GM18520 (cell line): ENCODE measurements around the gene MECP2.

ENCODE experiments used
- ATAC-seq: cut with Tn5 transposase; IDR thresholded peaks from one replicate; pipeline ENCODE4 v1.9.1; 2021; ENCODE audit not compliant: unreplicated experiment

MECP2 gene

DNA sequence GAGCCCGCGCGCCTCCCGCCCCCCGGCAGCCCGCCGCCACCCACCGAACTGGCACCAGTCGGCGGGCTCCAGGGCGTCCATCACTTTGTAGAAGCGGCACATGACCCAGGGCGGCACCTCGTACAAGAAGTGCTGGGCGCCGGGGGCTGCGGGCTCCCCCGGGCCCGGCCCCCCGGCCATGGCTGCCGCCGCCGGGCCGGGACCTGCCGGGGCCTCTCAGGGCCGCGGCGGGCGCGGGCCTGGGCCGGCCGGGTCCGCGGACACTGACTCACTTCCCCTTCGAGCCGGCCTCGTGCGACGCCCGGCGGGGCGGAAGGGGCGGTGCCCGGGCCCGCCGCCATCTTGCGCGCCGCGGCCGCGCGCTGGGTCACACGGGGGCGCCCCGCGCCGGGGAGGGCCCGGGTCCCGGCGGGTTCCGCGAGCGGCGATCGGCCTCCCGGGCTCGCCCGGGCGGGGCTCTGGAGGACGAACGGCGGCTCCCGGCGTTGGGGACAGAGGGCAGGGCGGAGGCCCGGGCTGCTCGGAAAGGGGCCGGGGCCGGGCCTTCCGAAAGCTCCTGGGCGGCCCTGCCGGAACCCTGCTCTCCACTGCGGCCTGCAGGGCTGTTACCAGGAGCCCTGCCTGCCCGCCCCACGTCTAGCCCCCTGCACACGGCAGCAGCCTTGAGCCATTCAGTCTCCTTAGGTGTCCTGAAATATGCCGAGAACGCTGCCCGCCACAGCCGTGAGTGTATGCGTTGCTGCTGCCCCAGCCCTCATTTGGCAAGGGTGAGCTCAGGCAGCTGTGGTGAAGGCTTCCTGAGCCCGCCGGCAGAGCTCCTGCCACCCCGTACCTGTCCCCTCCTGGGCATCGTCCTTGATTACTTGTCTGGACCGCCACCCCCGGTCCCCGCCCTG, 77.6 kb downstream of the MECP2 start, which contains the start of gene IRAK1:
IRAK1 (minus strand) TSS at position 270 of the 896 bp plus-strand sequence; CDS start at position 180, 90 bp downstream.
- peak; percentile 62 for ATAC-seq

DNA sequence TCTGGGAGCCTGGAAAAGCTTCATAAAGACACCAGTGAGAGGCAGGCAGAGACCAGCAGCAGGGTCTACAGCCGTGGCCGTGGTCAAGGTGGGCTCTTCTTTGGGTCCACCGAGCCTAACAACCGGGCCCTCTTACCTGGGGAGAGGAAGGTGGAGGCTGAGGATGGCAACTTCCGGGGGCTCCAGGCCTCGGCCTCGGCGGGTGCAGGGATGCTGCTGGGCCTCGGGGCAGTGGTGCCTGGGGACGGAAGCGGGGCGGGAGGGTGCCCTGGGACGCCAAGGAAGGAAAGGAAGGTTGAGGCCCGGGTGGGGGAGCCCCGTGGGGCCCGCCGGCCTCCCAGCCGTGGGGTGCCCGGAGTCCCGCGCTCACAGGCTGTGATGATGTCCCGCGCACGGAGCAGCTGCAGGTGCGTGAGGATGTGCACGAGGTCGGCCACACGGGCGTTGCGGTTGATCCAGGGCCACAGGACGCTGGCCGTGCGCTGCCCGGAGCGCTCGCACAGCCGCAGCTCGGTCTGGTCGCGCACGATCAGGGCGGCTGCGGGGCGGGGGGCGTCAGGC, 78.4 kb downstream of the MECP2 start:
- no peak for ATAC-seq

DNA sequence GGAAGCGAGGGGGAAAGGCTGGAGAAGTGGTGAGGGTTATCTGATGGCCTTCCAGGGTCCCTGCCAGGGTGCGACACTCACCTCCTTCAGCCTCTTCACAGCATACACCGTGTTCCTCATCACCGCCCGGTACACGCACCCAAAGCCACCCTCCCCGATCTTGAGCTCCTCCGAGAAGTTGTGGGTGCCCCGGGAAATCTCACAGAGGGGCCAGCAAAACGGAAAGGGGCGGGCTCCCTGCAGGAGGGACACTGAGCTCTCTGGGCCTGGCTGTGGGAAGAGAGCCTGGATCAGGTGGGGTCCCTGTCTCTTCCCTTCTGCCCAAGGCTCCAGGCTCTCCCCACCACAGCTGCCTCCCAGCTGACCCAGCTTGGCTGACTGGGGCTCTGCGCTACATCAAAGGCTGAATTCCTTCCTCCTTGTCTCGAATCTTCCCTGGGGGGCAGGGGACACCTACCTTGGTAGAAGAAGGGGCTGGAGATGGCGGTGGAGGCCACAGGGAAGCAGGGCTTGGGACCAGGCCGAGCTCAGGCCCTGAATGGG, 78.9 kb downstream of the MECP2 start:
- ATAC-seq: no peak

DNA sequence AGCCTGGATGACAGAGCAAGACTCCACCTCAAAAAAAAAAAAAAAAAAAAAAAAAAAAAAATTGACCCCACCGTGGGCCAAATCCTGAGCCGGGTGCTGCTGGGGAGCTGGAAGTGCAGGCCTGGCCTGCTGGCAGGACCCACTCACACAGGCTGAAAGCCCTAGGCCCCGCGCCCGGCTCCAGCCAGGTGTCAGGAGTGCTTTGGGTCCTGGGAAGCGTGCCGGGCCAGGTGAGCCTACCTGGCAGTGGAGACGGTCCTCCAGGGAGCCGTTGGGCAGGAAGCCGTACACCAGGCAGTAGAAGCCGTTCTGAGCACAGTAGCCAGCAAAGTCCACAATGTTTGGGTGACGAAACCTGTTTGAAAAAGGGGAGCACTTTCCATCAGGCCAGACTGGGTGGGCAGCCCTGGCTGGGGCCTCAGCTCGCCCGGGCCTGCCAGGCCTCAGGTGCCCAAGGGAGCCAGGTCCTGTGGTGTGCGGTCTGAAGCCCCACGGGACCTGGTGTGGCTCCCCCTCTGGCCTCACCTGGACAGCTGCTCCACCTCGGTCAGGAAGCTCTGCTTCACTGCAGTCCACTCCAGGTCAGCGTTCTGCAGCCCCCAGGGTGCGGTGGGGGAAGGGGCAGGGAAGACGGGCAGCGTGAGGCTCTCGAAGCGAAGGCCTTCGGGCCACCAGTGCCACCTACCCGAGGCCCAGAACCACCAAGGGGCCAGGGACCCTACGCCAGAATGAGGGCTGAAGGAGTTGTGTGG, 79.6 kb downstream of the MECP2 start:
- no peak for ATAC-seq

DNA sequence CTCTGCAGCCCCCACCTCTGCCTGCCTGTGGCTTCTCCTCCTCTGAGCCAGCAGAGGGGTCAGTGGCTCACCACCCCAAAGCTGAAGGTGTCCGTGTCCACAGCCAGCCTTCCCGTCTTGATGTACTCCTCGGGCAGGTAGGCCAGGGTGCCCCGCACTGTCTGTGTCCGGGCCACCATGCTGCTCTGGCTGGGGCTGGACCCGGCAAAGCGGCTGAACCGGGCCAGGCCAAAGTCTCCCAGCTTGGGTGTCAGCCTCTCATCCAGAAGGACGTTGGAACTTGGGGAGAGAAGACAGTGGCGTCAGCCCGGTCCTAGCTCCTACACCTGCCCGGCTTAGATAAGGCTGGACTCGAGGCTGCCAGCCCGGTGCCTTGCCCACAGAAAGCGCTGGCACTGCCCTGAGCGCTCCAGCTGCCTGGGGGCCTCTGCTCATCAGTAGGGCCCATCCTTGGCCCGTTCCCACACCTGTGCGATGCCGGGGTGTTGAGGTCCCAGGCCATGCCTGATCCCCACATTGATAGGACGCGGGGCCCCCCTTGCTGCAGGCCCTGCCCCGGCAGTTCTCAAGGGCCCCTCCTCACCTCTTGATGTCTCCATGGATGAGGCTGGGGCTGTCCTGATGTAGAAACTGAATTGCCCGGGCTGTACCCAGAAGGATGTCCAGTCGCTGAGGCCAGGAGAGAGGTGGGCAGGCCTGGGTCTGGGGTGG, 81.0 kb downstream of the MECP2 start:
- ATAC-seq: no peak

DNA sequence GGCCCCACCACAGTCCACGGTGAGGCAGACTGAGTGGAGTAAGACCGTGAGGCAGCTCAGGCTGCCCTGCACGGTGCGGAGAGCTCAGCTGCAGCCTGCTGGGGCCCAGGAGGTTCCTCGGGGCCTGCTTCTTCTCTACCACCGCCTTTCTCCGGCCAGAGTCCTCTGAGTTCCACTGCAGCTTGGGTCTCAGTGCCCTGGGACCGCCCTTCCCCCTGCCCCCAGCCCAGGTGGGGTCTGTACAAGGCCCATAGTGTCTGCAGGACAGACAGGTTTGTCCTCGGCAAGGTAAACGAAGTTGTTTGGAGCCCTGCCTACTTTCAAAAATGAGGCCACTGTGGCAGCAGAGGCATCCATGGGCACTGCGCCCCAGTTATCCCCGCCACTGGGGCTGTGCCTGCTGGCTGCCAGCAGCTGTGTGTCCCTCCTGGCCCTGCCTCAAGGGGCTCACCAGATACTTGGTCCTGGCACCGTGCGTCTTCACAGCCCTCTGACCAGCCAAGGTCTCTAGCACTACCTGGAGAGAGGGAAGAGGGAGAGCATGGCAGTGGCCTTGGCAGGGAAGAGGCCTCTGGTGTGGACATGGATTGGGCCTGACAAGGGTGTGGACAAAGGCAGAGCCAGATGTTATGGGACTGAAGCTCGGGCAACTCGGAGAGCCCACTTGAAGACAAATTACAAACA, 81.8 kb downstream of the MECP2 start:
- no peak for ATAC-seq

DNA sequence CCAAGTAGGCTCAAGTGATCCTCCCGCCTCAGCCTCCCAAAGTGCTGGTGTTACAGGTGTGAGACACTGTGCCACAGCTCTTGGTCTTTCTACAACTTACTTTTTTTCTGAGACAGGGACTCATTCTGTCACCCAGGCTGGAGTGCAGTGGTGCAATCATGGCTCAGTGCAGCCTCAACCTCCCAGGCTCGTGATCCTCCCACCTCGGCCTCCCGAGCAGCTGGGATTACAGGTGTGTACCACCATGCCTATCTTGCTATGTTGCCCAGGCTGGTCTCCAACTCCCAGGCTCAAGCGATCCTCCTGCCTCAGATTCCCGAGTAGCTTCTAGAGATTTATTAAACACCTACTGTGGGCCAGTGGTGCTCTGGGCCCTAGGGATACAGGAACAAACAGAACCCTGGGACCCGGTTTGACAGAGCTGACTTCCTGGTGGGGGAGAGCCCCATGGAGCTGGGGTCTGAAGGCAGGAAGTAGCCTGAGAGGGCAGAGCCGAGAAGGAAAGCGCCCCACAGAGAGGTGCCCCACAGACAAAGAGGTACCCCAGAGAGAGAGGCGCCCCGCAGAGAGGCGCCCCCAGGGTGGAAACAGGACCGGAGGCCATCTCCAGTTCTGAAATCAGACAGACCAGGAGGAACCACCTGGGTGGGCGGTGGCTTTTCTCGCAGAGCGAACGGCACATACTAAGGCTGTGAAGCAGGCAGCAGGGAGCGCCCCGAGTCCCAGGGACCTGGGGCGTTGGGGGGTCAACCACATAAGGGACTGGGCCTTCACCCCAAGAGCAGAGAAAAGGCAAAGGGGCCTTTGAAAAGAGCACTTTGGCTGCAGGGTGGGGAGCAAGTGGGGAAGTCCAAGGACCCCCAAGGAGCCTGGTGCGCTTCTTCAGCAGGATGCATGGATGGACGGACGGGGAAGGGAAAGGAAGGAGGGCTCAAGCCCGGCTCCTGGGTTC, 82.8 kb downstream of the MECP2 start:
- ATAC-seq: no peak

DNA sequence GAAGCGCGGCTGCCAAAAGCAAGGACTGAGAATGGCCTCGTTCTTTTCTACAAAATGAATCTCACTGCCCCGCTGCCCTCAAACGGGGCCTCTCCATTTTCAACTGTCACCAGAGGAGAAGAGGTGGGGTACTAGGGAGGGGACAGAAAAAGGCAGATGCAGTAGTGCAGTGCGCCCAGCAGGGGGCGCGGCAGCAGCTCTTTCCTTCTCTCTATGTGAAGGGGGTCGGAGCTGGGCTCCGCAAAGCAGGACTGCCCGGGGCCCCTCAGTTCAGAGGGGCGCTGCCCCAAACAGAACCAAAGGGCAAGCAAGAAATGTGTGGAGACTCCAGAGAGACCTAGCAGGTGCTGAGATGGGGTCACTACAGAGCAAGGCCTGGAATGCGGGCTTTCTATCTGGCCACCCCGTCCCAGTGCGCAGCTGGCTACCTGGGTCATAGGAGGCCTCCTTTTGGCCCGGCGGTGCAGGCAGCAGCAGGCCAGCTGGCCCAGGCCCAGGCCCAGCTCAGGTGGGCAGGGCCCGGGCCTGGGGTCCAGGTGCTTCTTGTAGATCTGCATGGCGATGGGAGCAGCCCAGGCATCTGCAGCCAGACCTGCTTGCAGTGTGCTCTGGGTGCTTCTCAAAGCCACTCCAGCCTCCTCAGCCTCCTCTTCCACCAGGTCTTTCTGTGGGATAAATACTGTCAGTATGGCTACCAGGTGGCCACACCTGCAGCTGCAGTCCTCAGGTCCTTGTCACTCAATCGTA, 83.7 kb downstream of the MECP2 start:
- ATAC-seq: no peak

DNA sequence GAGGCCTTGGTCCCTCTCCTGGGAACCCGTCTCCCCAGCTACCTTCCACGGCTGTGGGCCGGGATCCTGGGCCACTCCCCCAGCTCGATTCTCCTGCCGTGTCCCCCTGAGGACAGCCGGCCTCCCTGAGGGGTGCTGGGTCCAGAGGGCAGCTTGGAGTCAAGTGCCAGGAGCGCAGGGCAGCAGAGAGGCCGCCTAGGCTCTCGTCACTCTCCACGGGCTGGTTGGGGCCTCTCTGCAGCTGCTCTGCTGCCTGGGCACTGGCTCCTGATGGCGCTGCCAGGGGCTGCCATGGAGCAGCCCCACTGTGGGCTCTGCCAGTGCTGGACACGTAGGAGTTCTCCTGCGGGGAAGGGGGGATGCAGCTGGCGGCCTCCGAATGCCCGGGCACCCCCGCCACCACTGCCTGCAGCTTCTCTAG, 84.5 kb downstream of the MECP2 start:
- ATAC-seq: no peak

DNA sequence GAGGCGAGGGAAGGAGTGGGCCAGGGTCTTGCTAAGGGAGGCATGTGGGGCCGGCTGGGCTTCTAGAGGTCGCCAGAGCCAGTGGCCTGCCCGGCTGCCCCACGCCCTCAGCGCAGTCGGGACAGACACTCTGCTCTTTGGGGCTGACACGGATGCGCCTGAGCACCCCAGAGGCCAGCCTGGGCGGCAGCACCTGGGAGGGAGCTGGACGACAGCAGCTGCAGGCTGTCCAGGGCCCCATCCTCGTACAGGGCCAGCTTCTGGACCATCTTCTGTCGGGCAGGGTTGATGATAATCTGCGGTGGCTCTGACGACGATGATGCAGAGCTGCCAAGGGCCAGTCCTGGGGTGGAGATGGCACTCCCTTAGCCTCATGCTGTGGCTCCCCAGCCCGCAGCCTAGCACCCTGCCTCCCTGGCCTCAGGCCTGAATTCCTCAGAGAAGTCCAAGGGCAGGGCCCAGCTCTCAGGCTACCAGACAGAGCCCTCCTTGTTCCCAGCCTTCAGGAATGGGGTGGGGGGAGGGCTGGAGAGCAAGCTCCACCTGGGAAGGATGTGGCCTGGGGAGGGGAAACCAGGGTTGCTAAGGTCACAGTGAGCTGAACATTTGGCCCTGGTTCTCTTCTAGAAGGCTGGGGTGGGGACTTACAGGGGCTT, 85.1 kb downstream of the MECP2 start:
- ATAC-seq: no peak

DNA sequence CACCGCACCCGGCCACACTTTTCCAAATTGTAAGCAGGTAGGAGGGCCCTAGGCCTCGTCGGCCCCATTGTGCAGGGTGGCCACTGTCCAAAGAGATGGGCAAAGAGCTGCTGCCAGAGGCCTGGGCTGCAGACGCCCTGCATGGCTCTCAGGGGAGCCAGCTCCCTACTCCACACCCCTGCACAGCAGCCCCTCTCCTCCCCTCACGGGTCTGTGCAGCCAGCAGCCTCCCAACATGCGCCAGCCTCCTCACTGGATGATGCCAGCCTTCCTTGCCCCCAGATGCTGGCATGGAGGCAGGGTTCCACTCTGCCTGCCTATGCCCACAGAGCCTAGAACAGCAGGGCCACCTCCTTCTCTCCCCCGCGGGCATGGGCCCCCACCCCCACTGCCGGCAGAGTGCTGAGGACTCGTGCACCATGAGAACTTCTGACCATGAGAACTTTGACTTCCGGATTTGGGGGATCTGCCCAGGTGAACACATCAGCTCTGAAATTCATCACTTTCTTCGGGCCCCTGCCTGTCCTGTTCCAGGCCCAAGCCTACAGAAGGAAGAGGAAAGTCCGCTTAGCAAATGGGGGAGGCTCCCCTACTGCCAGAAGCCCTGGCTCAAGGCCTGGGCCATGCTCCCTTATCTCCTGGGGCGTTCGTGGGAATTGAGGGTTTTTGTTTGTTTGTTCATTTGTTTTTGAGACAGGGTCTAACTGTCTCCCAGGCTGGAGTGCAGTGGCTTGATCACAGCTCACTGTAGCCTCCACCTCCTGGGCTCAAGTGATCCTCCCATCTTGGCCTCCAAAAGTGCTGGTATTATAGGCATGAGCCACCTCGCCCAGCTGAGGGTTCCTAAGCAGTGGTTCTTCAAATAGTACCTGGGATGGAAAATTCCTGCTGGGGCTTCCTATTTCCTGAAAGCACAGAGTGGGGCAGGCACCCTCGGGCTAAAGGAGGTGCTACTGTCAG, 85.9 kb downstream of the MECP2 start:
- no peak for ATAC-seq

DNA sequence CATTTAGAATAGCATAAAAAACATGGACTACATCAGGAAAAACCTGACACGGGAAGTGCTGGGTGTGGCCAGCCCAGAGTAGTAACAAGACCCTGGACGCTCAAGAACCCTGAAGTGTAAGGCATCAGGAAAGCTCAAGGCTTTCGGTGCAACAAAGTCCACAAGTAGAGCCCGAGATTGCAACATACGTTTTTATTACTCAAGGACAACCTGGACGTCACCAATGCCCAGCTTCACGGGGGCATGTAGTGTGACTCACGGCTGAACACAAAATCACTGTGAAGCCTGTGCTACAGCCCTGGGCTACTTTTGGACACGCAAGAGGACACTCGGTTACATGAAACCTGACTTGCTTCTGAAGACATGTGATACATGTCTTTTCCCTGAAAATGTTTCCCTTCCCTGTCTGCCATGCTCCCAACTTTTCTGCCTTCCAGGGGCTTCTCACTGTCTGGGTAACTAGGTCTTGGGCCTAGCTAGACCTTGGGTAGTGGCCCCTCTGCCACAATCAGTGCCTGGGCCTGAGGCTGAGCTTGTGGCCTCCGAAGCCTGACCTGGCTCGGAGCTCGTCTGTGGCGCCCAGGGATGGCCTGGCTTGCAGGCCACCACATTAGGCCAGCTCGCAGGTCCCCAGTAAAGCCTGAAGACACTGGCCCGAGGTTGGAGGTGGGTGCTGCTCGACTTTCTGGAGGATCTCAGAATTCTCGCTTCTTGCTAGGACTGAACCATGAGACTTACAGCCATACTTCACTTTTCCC, 87.0 kb downstream of the MECP2 start:
- ATAC-seq: no peak

DNA sequence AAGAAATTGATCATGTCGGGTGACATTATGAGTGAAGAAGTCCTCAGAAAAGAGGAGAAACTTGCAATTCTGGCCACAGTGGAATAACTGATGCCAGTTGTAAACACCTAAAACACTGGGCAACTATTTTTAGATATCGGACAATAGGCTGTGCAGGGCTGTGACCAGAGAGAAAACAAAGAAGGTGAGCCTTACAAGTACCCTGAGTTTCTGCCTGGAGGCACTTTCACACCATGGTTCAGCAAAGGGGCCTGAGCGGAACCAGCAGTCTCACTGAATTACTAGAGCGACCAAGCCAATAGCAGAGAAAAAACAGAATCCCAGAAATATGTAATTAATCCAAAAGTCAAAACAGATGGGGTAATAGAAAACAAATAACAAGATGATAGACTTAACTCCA, 89.0 kb downstream of the MECP2 start:
- ATAC-seq: no peak

DNA sequence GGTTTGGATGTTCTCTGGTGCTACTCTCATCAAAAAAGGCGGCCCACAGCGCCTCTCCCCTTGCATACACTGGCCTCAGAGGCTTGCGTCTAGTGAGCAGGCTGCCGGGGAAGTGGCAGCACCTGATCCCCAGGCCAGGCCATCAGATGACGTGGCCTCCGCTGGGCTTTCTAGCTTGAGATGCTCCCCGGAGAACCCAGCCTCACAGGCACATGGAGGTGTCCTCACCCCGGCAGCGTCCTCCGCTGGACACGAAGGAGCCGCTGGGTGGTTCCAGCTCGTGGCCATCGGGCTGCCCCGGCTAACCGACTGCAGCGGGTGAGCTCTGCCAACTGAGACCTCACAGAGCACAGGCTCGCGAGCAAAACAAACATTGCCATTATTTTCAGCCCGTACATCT, 90.6 kb downstream of the MECP2 start:
- no peak for ATAC-seq

DNA sequence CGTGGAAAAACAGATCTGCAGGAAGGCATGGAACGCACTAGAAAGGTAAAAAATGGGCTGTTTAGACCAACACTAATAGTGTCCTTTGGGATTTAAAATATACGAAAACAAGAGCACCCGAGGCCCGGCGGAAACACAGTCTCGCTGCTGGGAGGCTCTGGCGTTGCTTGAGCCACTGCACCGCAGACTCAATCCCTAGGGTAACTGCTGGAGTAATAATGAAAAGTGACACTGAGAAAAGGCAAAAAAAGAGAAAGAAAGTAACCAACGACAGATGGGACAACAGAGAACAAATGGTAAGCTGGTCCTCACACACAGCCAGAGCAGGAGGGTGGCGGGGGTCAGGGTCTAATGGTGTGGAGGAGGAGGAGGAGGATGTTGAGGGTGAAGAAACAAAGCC, 93.2 kb downstream of the MECP2 start:
- no peak for ATAC-seq

DNA sequence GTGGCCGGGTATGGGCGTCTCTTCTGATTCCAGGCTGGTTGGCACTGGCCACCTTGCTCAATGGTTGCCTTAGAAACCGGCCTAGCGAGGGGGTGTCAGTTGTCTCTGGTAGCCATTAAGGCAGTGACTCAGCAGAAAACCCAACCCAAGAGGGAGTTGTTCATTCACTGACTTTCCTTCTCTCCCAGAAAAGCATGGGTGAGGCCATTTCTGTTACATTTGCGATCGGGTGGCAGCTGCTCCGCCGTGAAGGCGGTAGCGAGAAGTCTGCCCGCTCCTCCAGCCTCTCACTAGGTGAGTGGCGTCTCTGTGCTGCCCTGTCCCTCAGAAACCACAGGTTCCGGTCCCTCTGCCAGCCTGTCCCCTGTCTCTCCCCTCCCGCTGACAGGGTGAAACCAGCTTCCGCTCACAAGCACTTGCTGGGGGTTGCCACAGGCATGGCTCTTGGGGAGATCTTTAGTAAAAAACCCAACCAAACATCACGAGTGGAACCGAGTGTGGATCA, 95.2 kb downstream of the MECP2 start:
- ATAC-seq: no peak
